CD4-positive, alpha-beta T cell (primary cell): ENCODE data around the gene WBP1. TPM values are rescaled to one million over a fixed set of nuclear protein-coding genes. Genes with fewer than 3 reads are reported as not detected.
"Not testable (repeated sequence)": the region's sequence is repeated elsewhere in the genome, so short reads cannot be mapped to it uniquely, and the experiment has no call there.

ENCODE experiments used
- ATAC-seq: fragments of 200-7000 bp; cut with Tn5 transposase; one replicate; pipeline ENCODE4 v1.10.0; 2022; ENCODE audit warnings: mild to moderate bottlenecking; ENCODE audit not compliant: poor library complexity
- CTCF ChIA-PET: fragments of 350-600 bp; sonication (Branson Sonifier 250); formaldehyde crosslinking; loops from one replicate; lab custom pipeline; 2021; ENCODE audit warnings: antibody characterized with exemption, inconsistent platforms; lab: Charles Lee
- POLR2A ChIA-PET: fragments of 350-600 bp; sonication (Branson Sonifier 250); formaldehyde crosslinking; loops from one replicate; lab custom pipeline; 2021; ENCODE audit warnings: antibody characterized with exemption, inconsistent platforms; lab: Charles Lee
- DNase-seq, 14 experiments: peaks; one replicate each; pipeline ENCODE4 v3.0.0-alpha.2; 2013 to 2020; ENCODE audit warnings: mixed read lengths in 2 of 14
- H3K27ac ChIP-seq, 2 donors: one replicate each; pipeline versions ENCODE4 v1.5.1 to v1.7.0; 2013; ENCODE audit warnings: low read length in 2 of 2, low read depth in 1 of 2, mild to moderate bottlenecking in 1 of 2
- H3K27me3 ChIP-seq, 2 experiments: 1 replicate in 1 of 2; 2 replicates in 1 of 2; pipeline versions ENCODE4 v1.6.1 to v1.7.0; 2013; ENCODE audit warnings: low read length in 2 of 2, control low read depth in 1 of 2, mild to moderate bottlenecking in 1 of 2, moderate library complexity in 1 of 2; ENCODE audit not compliant: insufficient read depth in 2 of 2, control insufficient read depth in 1 of 2
- H3K36me3 ChIP-seq: one replicate; pipeline ENCODE4 v1.6.1; 2013; ENCODE audit warnings: low read length, control low read depth; ENCODE audit not compliant: insufficient read depth
- H3K4me1 ChIP-seq: one replicate; pipeline ENCODE4 v1.6.1; 2013; ENCODE audit warnings: low read length, control low read depth; ENCODE audit not compliant: insufficient read depth
- H3K4me3 ChIP-seq: one replicate; pipeline ENCODE4 v1.5.1; 2013; ENCODE audit warnings: mild to moderate bottlenecking, low read length, moderate library complexity
- H3K9me3 ChIP-seq, 2 experiments: 1 replicate in 1 of 2; 2 replicates in 1 of 2; pipeline versions ENCODE4 v1.6.1 to v1.7.0; 2013; ENCODE audit warnings: low read length in 2 of 2, mild to moderate bottlenecking in 2 of 2, control low read depth in 1 of 2, moderate library complexity in 1 of 2; ENCODE audit not compliant: control insufficient read depth in 1 of 2, insufficient read depth in 1 of 2
- H3K27ac Mint-ChIP-seq: one replicate; pipeline ENCODE4 v1.8.0; 2020; ENCODE audit warnings: mixed read lengths
- H3K27me3 Mint-ChIP-seq: one replicate; pipeline ENCODE4 v1.8.0; 2021; ENCODE audit warnings: mixed read lengths
- H3K36me3 Mint-ChIP-seq: one replicate; pipeline ENCODE4 v1.8.0; 2021; ENCODE audit warnings: low read depth, mixed read lengths
- H3K4me1 Mint-ChIP-seq: one replicate; pipeline ENCODE4 v1.8.0; 2021; ENCODE audit warnings: low read depth, mixed read lengths
- H3K4me3 Mint-ChIP-seq: one replicate; pipeline ENCODE4 v1.8.0; 2020; ENCODE audit warnings: mild to moderate bottlenecking, mixed read lengths
- H3K9me3 Mint-ChIP-seq: one replicate; pipeline ENCODE4 v1.8.0; 2020; ENCODE audit warnings: mixed read lengths
- intact Hi-C, 2 experiments: fragments of 100-400 bp; cut with DNase I in 1 of 2; cut with micrococcal nuclease in 1 of 2; formaldehyde crosslinking; loops; one replicate each; pipeline versions ENCODE4 v1.15.1 to v1.9.0; 2023 to 2025; cut with DNase I, micrococcal nuclease
- total RNA-seq, 174 experiments: library from RNA in 2 of 174; stranded (reverse) in 2 of 174; gene quantifications; one replicate each; pipeline ENCODE4 v1.2.3 and lab custom pipeline; 2021 to 2026
- TF ChIP-seq, protein P1 (sequence below): fragments of 200-600 bp; IDR thresholded peaks from one replicate; pipeline ENCODE4 v1.8.0; 2022; ENCODE audit warnings: antibody characterized with exemption, mild to moderate bottlenecking

WBP1 gene
- total RNA-seq, 2 experiments from 2014 or later = 79.1 to 80.5 TPM

GRCh38 chr2:74441690-74442482, 16.4 kb upstream of the WBP1 start, which contains the start of gene RTKN:
RTKN (minus strand) TSS chr2:74441937; CDS start chr2:74441816, 121 bp downstream.
- Mint-ChIP-seq H3K4me1 (peaks cover 8% of the 10 kb centered on the region), H3K36me3 (no peaks in the 10 kb centered on the region), H3K27ac (no peak within 1 kb of the TSS), H3K27me3 (peaks cover 56% of the 10 kb centered on the region), H3K4me3 (peak within 1 kb of the TSS; percentile 76), H3K9me3 (no peaks in the 10 kb centered on the region)
- TF ChIP-seq, protein P1, sequence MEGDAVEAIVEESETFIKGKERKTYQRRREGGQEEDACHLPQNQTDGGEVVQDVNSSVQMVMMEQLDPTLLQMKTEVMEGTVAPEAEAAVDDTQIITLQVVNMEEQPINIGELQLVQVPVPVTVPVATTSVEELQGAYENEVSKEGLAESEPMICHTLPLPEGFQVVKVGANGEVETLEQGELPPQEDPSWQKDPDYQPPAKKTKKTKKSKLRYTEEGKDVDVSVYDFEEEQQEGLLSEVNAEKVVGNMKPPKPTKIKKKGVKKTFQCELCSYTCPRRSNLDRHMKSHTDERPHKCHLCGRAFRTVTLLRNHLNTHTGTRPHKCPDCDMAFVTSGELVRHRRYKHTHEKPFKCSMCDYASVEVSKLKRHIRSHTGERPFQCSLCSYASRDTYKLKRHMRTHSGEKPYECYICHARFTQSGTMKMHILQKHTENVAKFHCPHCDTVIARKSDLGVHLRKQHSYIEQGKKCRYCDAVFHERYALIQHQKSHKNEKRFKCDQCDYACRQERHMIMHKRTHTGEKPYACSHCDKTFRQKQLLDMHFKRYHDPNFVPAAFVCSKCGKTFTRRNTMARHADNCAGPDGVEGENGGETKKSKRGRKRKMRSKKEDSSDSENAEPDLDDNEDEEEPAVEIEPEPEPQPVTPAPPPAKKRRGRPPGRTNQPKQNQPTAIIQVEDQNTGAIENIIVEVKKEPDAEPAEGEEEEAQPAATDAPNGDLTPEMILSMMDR = no peak
- ChIA-PET POLR2A (no interaction called here), CTCF (no interaction called here)
- peaks cover 27% of the 10 kb centered on the region for H3K4me1 ChIP-seq
- DNase-seq (peak in 4 of 14 experiments; percentile 25 to 68 (median 46)), ATAC-seq (peak; percentile 36)
- peaks cover 37 to 40% of the 10 kb centered on the region in 2 experiments for H3K27me3 ChIP-seq
- peaks cover 0 to 27% of the 10 kb centered on the region in 2 experiments for H3K9me3 ChIP-seq
- no peaks in the 10 kb centered on the region for H3K36me3 ChIP-seq
- peak within 1 kb of the TSS; percentile 45 for H3K4me3 ChIP-seq
- H3K27ac ChIP-seq = no peak within 1 kb of the TSS
- intact Hi-C loops = loop anchor here in 1 of 2 experiments (1.0 kb wide), 1 partner anchor 26 kb away; no protein-coding TSS in a partner anchor

DNA sequence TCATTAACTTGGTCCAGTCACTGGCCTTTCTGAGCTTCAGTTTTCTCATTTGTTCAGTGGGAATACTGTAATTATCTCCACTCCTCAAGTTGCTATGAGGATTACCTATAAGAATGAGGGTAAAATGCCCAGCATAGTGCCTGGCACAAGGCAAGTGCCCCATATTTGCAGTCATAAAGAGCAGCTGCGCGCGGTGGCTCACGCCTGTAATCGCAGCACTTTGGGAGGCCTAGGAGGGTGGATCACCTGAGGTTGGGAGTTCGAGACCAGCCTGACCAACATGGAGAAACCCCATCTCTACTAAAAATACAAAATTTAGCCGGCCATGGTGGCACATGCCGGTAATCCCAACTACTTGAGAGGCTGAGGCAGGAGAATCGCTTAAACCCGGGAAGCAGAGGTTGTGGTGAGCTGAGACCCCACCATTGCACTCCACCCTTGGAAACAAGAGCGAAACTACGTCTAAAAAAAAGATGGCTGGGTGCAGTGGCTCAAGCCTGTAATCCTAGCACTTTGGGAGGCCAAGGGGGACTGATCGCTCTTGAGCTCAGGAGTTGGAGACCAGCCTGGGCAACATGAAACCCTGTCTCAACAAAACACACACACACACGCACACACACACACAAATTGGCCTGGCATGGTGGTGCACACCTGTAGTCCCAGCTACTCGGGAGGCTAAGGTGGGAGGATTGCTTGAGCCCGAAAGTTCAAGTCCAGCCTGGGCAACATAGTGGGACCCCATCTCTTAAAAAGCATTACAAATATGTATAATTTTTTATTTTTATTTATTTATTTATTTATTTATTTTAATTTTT, 15.5 kb upstream of the WBP1 start:
- POLR2A ChIA-PET, H3K4me3 ChIP-seq, H3K9me3 Mint-ChIP-seq, H3K4me1 Mint-ChIP-seq, DNase-seq, ATAC-seq, CTCF ChIA-PET, intact Hi-C loops, H3K36me3 ChIP-seq, H3K36me3 Mint-ChIP-seq, H3K27ac ChIP-seq, H3K27ac Mint-ChIP-seq: not testable (repeated sequence)
- H3K27me3 ChIP-seq = peaks cover 37 to 40% of the 10 kb centered on the region in 2 experiments
- H3K4me1 ChIP-seq = peaks cover 27% of the 10 kb centered on the region
- peak overlapping the region; percentile 76 for H3K4me3 Mint-ChIP-seq
- H3K9me3 ChIP-seq = peaks cover 0 to 27% of the 10 kb centered on the region in 2 experiments
- peaks cover 56% of the 10 kb centered on the region for H3K27me3 Mint-ChIP-seq

GRCh38 chr2:74444498-74445318, 13.5 kb upstream of the WBP1 start:
- Histone ChIP-seq H3K4me1 (peaks cover 27% of the 10 kb centered on the region), H3K4me3 (no peak overlapping the region), H3K27me3 (peaks cover 31 to 36% of the 10 kb centered on the region in 2 experiments), H3K9me3 (peaks cover 0 to 26% of the 10 kb centered on the region in 2 experiments), H3K27ac (no peak overlapping the region), H3K36me3 (no peaks in the 10 kb centered on the region)
- POLR2A ChIA-PET = no interaction called here
- H3K4me1 Mint-ChIP-seq = peaks cover 8% of the 10 kb centered on the region
- TF ChIP-seq, protein P1 = no peak
- CTCF ChIA-PET = interaction anchor here (0.6 kb wide), 1 partner anchor 19 kb away, joined by 3 read pairs; no protein-coding TSS in a partner anchor
- no peak for DNase-seq
- no peak overlapping the region for H3K4me3 Mint-ChIP-seq
- H3K27ac Mint-ChIP-seq = no peak overlapping the region
- no peak for ATAC-seq
- no peaks in the 10 kb centered on the region for H3K9me3 Mint-ChIP-seq
- H3K36me3 Mint-ChIP-seq = no peaks in the 10 kb centered on the region
- peaks cover 37% of the 10 kb centered on the region for H3K27me3 Mint-ChIP-seq
- intact Hi-C loops = no loop called here
